H7 (cell line): ENCODE measurements around the gene NHEJ1. TPM values are rescaled to one million over a fixed set of nuclear protein-coding genes. Genes with fewer than 3 reads are reported as not detected.
A peak's percentile ranks its signal among the peaks of the same experiment; 100 is the strongest.

Experiments
- DNase-seq: peaks from one replicate; pipeline ENCODE4 v3.0.0; 2012
- H3K27me3 ChIP-seq: 2 replicates; pipeline ENCODE4 v1.6.0; 2011; ENCODE audit warnings: mild to moderate bottlenecking, low read length; ENCODE audit not compliant: control insufficient read depth, insufficient read depth
- H3K36me3 ChIP-seq: replicated peaks from 2 replicates; pipeline ENCODE4 v1.5.1; 2011; ENCODE audit warnings: low read length; ENCODE audit not compliant: control insufficient read depth, insufficient read depth
- H3K4me3 ChIP-seq: 2 replicates; pipeline ENCODE4 v1.5.1; 2011; ENCODE audit warnings: low read depth, mild to moderate bottlenecking, control low read depth, low read length, moderate library complexity; ENCODE audit not compliant: insufficient read depth
- total RNA-seq: library from RNA; depleted of rRNA; stranded (reverse); fragments of >200 nt; shearing (Covaris generic); gene quantifications from 2 replicates; pipeline ENCODE4 v1.2.3, GENCODE V29; 2014

Gene NHEJ1
- total RNA-seq, 1 experiment from 2014 or later, result 22.0 TPM

GRCh38 chr2:219059725-219060682 is 100.6 kb downstream of the NHEJ1 start:
- Histone ChIP-seq H3K36me3 (no peaks in the 10 kb centered on the region), H3K4me3 (peak overlapping the region; percentile 10), H3K27me3 (peaks cover 73% of the 10 kb centered on the region)
- DNase-seq, result peak; percentile 79

- Histone ChIP-seq H3K36me3 (no peaks in the 10 kb centered on the region), H3K27me3 (peaks cover 75% of the 10 kb centered on the region), H3K4me3 (no peak overlapping the region)
- no peak for DNase-seq
Observed at GRCh38 chr2:219059375-219059724, 101.3 kb downstream of the NHEJ1 start.

- DNase-seq, result peak; percentile 82
- Histone ChIP-seq H3K36me3 (no peaks in the 10 kb centered on the region), H3K27me3 (peaks cover 72% of the 10 kb centered on the region), H3K4me3 (no peak overlapping the region)
Observed at GRCh38 chr2:219058541-219059374, 101.9 kb downstream of the NHEJ1 start.

GRCh38 chr2:219057709-219058540 is 102.7 kb downstream of the NHEJ1 start:
- DNase-seq, result peak; percentile 95
- Histone ChIP-seq H3K27me3 (peaks cover 65% of the 10 kb centered on the region), H3K36me3 (no peaks in the 10 kb centered on the region), H3K4me3 (peak overlapping the region; percentile 12; the same call in 1 of the 2 replicates)

GRCh38 chr2:219056896-219057708 is 103.5 kb downstream of the NHEJ1 start:
- peak; percentile 75 for DNase-seq
- Histone ChIP-seq H3K27me3 (peaks cover 58% of the 10 kb centered on the region), H3K36me3 (no peaks in the 10 kb centered on the region), H3K4me3 (peak overlapping the region; percentile 12; the same call in 1 of the 2 replicates)

- DNase-seq, result no peak
- Histone ChIP-seq H3K36me3 (no peaks in the 10 kb centered on the region), H3K27me3 (peaks cover 50% of the 10 kb centered on the region), H3K4me3 (no peak overlapping the region)
Observed at GRCh38 chr2:219056176-219056895, 104.3 kb downstream of the NHEJ1 start.

GRCh38 chr2:219054956-219055903 is 105.4 kb downstream of the NHEJ1 start:
- DNase-seq, result no peak
- Histone ChIP-seq H3K27me3 (peaks cover 46% of the 10 kb centered on the region), H3K36me3 (no peaks in the 10 kb centered on the region), H3K4me3 (no peak overlapping the region)

- no peak for DNase-seq
- Histone ChIP-seq H3K27me3 (peaks cover 10% of the 10 kb centered on the region), H3K36me3 (no peaks in the 10 kb centered on the region), H3K4me3 (no peak overlapping the region)
Observed at GRCh38 chr2:219049282-219049681, 111.3 kb downstream of the NHEJ1 start.

GRCh38 chr2:219045937-219046550 is 114.6 kb downstream of the NHEJ1 start:
- Histone ChIP-seq H3K4me3 (no peak overlapping the region), H3K27me3 (peaks cover 10% of the 10 kb centered on the region), H3K36me3 (no peaks in the 10 kb centered on the region)
- DNase-seq, result peak; percentile 89

- DNase-seq, result no peak
- Histone ChIP-seq H3K27me3 (peaks cover 9% of the 10 kb centered on the region; the same call in 1 of the 2 replicates), H3K36me3 (no peaks in the 10 kb centered on the region), H3K4me3 (no peak overlapping the region)
Observed at GRCh38 chr2:219042750-219043149, 117.9 kb downstream of the NHEJ1 start.

GRCh38 chr2:219042157-219042556 is 118.5 kb downstream of the NHEJ1 start:
- no peak overlapping the region for H3K4me3 ChIP-seq
- peaks cover 8% of the 10 kb centered on the region; the same call in 1 of the 2 replicates for H3K27me3 ChIP-seq
- no peaks in the 10 kb centered on the region for H3K36me3 ChIP-seq
- no peak for DNase-seq

- Histone ChIP-seq H3K4me3 (peak within 1 kb of the TSS; percentile 48), H3K36me3 (no peaks in the 10 kb centered on the region), H3K27me3 (peaks cover 8% of the 10 kb centered on the region; the same call in 1 of the 2 replicates)
- peak; percentile 88 for DNase-seq
Observed at GRCh38 chr2:219041252-219041651, 119.4 kb downstream of the NHEJ1 start, which contains the start of gene CFAP65. TSS of gene CFAP65 (minus strand) at chr2:219041516. CDS start at chr2:219039048, 2,468 bp downstream.
